Heart left ventricle (tissue), 13 donors: Measurements from ENCODE around the gene LY6G6F.

Experiments used
- POLR2A ChIP-seq, 2 donors: fragments of 450-650 bp; IDR thresholded peaks; one replicate each; pipeline ENCODE4 v1.6.1; 2017; ENCODE audit warnings: antibody characterized with exemption in 2 of 2, mild to moderate bottlenecking in 2 of 2, moderate library complexity in 2 of 2
- TF ChIP-seq, protein P1 (sequence below), 12 donors: fragments of 200-600 bp; sonication (generic) in 4 of 12; IDR thresholded peaks; one replicate each; pipeline versions ENCODE4 v1.5.0 to v1.8.0; 2018 to 2022; ENCODE audit warnings: antibody characterized with exemption in 12 of 12, mild to moderate bottlenecking in 5 of 12
- donor health status: ischemic (EF 13 %, LVEDD 7.1; RV severe dilation, severe dysfunction).
- donor health status: DM: no; HTN: yes; CAD: no.
- donor health status: DM: no; HTN: no; CAD: no.
- donor health status: ischemic (EF 25% LVEDD 6.9; RV normal size, moderate dysfunction).
- donor health status: ischemic (EF 25% LVEDD 5.7; RV mildly dilated, moderate dysfunction).
- donor health status: ischemic (EF 35%, LVEDD 5.7; RV mildly dilated, moderate dysfunction).
- donor health status: nonischemic (EF 11% LVEDD 7.7; RV severe dilation, severe dysfunction).
- donor health status: DM: yes; HTN: yes; CAD: no.
- donor health status: PGD.
- donor health status: ischemic (EF 29% LVEDD 5.4; RV normal size, mild dysfunction).
- donor health status: nonischemic (EF 23%, LVEDD 6.1; RV moderate dilation, normal function).

DNA sequence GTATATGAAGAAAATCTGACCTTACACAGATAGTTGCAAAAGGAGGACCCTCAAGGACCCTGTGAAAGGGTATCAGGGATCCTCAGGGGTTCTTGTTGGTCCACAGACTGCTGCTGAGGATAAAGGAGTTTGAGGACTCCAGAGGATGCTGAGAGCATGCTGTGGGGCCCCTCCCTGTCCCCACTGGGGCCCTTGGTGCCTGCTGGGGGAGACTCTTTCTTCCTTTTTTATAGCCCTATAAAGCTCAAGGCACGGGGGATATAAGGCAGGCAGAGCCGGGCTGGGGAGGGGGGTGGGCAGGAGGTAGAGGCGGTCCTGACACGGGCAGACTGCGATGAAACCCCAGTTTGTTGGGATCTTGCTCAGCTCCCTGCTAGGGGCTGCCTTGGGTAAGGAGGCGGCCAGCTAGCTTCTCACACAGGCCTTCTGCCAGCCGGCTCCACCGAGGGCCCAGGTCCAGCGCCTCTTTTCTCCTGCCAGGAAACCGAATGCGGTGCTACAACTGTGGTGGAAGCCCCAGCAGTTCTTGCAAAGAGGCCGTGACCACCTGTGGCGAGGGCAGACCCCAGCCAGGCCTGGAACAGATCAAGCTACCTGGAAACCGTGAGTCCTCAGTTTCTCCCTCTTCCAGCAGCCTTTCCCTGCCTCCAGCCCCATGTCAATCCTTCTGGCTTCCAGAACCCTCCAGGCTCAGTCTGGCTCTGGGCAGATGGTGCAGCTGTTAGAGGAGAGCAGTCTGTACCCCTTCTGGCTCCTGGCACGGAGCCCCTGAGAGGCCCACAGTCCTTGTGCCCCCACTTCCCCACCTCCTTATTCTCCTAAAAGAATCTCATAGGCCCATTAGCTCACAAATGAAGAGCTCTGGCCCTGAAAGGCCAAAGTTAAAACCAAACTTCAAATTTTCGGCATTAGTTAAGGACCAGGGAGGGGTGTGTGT is 8.6 kb downstream of the LY6G6F start, which contains the start of gene LY6G6D:
- TF ChIP-seq, protein P1, sequence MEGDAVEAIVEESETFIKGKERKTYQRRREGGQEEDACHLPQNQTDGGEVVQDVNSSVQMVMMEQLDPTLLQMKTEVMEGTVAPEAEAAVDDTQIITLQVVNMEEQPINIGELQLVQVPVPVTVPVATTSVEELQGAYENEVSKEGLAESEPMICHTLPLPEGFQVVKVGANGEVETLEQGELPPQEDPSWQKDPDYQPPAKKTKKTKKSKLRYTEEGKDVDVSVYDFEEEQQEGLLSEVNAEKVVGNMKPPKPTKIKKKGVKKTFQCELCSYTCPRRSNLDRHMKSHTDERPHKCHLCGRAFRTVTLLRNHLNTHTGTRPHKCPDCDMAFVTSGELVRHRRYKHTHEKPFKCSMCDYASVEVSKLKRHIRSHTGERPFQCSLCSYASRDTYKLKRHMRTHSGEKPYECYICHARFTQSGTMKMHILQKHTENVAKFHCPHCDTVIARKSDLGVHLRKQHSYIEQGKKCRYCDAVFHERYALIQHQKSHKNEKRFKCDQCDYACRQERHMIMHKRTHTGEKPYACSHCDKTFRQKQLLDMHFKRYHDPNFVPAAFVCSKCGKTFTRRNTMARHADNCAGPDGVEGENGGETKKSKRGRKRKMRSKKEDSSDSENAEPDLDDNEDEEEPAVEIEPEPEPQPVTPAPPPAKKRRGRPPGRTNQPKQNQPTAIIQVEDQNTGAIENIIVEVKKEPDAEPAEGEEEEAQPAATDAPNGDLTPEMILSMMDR (IDR thresholded peaks at IDR 0.05) = no peak
- TF ChIP-seq POLR2A (IDR thresholded peaks at IDR 0.05) = no peak
